Large intestine (tissue), 3 donors: ENCODE measurements around the gene RBM4B. TPM values are rescaled to one million over a fixed set of nuclear protein-coding genes. Genes with fewer than 3 reads are reported as not detected.

ENCODE experiments used
- DNase-seq, 2 donors: peaks; one replicate each; pipeline versions ENCODE4 v3.0.0 to v3.0.0-alpha.2; 2013
- H3K27ac ChIP-seq: one replicate; pipeline ENCODE4 v1.5.1; 2013; ENCODE audit warnings: low read length
- H3K27me3 ChIP-seq: 2 replicates; pipeline ENCODE4 v1.6.1; 2013; ENCODE audit warnings: low read length; ENCODE audit not compliant: control insufficient read depth, insufficient read depth
- H3K36me3 ChIP-seq: 2 replicates; pipeline ENCODE4 v1.6.1; 2013; ENCODE audit warnings: low read length; ENCODE audit not compliant: control insufficient read depth, insufficient read depth
- H3K4me1 ChIP-seq: one replicate; pipeline ENCODE4 v1.6.1; 2013; ENCODE audit warnings: low read length; ENCODE audit not compliant: control insufficient read depth, insufficient read depth
- H3K4me3 ChIP-seq: one replicate; pipeline ENCODE4 v1.5.1; 2013; ENCODE audit warnings: low read length
- H3K9me3 ChIP-seq: one replicate; pipeline ENCODE4 v1.6.1; 2013; ENCODE audit warnings: mild to moderate bottlenecking, low read depth, low read length, moderate library complexity; ENCODE audit not compliant: control insufficient read depth
- WGBS: methylation state at CpG from one replicate; pipeline ENCODE4 v1.1.5; 2013; ENCODE audit warnings: low lambda C conversion rate; ENCODE audit not compliant: insufficient coverage; 5-methylcytosine and 5-hydroxymethylcytosine counted together
- polyA plus RNA-seq: library from polyadenylated mRNA; unstranded; fragments of 120-200 nt; gene quantifications from one replicate; pipeline ENCODE4 v1.2.1, GENCODE V29; 2013

The RBM4B gene
- polyA plus RNA-seq, 1 donor = 38.9 TPM

DNA sequence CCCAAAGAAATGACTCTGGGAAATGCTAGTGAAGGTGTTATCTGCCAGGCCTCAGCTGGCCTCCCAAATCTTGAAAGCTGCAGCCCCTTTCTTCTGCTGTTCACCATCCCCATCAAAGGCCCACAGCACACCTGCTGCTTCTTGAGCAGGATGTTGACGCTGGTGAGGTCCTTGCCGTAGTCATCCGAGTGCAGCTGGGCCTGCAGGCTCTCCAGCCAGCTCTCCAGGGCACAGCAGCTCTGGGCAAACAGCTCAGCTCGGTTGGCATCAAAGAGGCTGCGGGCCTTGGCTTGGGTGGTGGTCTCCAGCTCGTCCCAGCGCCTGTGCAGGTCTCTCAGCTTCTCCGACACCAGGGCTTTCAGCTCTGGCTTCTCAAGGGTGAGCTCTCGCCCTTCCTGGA lies 18.5 kb upstream of the RBM4B start:
- no peaks in the 10 kb centered on the region for H3K36me3 ChIP-seq
- peaks cover 12% of the 10 kb centered on the region for H3K9me3 ChIP-seq
- H3K4me3 ChIP-seq = no peak overlapping the region
- no peak overlapping the region for H3K27ac ChIP-seq
- no peaks in the 10 kb centered on the region for H3K27me3 ChIP-seq
- peaks cover 3% of the 10 kb centered on the region for H3K4me1 ChIP-seq
- WGBS = no CpG with 5 or more reads among the region's 9 CpGs
- DNase-seq = no peak

- DNase-seq = peak; percentile 80 to 88
These were observed 17.1 kb upstream of the RBM4B start for GRCh38 chr11:66694732-66695207.

GRCh38 chr11:66694056-66694410 lies 16.3 kb upstream of the RBM4B start:
- H3K27me3 ChIP-seq = no peaks in the 10 kb centered on the region
- H3K36me3 ChIP-seq = no peaks in the 10 kb centered on the region
- H3K27ac ChIP-seq = no peak overlapping the region
- peaks cover 3% of the 10 kb centered on the region for H3K4me1 ChIP-seq
- WGBS = 100% methylated on average over 1 of the region's 13 CpGs
- no peak for DNase-seq
- no peak overlapping the region for H3K4me3 ChIP-seq
- no peaks in the 10 kb centered on the region for H3K9me3 ChIP-seq

More at GRCh38 chr11:66694732-66695207, 17.1 kb upstream of the RBM4B start:
- Histone ChIP-seq H3K4me1 (peaks cover 3% of the 10 kb centered on the region), H3K27me3 (no peaks in the 10 kb centered on the region), H3K4me3 (no peak overlapping the region), H3K9me3 (peaks cover 3% of the 10 kb centered on the region), H3K27ac (no peak overlapping the region), H3K36me3 (no peaks in the 10 kb centered on the region)
- WGBS = 0% methylated on average over 1 of the region's 6 CpGs

DNA sequence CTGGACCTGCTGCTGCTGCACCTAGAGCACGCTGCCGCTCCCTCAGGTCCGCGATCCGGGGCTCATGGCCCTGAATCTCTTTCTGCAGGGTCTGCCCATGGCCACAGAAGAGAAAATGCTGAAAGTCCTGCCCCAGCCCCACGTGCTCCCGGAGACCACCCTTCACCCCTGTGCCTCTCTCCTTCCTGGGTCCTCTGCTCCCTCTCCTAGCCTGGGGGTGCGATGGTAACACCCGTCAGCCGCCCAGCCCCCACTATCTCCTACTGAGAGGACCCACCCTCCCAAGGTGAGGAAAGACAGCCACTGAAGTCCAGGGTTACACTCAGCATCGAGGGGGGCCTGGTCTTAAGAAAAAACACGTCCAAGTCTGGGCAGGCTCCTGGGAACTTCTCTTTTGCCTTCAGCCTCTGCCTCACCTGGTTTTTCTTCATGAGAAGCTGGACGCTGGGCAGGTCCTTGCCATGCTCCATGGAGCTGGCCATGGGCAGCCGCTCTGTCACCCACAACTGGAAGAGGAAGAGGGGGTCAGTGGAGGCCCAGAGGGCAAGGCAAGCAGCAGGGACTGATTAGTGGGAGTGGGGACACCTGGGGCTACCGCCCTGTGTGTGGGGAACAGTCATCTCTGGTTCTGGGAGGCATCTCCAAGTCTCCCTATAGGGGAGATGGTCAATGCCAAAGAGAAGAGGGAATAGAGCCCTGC lies 15.8 kb upstream of the RBM4B start:
- WGBS = no CpG with 5 or more reads among the region's 15 CpGs

DNA sequence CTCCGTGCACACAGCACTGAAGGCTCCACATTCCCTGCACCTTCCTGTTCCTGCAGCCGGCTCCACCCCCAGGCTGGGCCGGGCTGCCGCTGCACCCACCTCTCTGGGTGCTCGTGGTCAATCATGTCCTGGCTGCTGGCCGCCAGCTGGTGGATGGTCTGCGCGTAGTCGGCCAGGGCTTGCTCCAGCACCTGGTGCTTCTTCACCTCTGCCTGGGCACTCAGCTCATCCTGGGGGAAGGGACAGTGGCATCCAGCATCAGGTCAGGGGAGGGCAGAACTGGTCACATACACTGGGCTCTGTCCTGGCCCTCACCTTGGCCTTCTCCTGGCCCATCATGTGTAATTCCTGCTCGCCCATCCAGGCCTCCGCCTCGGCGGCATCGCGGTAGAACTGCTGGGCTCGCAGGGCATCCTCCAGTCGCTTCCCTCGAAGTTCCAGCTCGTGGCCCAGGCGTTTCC lies 15.2 kb upstream of the RBM4B start:
- Histone ChIP-seq H3K27me3 (no peaks in the 10 kb centered on the region), H3K27ac (no peak overlapping the region), H3K36me3 (no peaks in the 10 kb centered on the region), H3K4me3 (no peak overlapping the region), H3K4me1 (peaks cover 3% of the 10 kb centered on the region), H3K9me3 (no peaks in the 10 kb centered on the region)
- DNase-seq = no peak
- no CpG with 5 or more reads among the region's 20 CpGs for WGBS

More for the DNA sequence above, 15.8 kb upstream of the RBM4B start:
- no peaks in the 10 kb centered on the region for H3K9me3 ChIP-seq
- H3K4me1 ChIP-seq = peaks cover 3% of the 10 kb centered on the region
- DNase-seq = no peak
- no peak overlapping the region for H3K27ac ChIP-seq
- H3K27me3 ChIP-seq = no peaks in the 10 kb centered on the region
- no peaks in the 10 kb centered on the region for H3K36me3 ChIP-seq
- H3K4me3 ChIP-seq = no peak overlapping the region

DNA sequence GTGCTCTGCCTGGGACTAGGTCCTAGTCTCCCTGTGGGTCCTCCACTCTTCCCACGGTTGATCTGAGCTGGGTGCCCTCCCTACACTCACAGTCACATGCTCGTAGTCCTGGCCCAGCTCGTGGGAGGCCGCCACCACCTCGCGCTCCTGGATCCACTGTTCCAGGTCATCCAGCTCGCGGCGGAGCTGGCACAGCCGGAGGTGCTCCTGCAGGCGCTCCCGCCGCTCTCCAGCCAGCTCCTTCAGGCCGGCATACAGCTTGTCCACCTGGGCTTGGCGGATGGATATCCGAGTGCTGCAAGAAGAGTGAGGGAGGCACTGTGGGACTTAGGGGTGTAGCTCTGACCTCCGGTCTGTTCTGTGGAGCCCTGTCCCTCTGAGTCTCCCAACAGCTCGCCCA lies 14.8 kb upstream of the RBM4B start:
- Histone ChIP-seq H3K9me3 (no peaks in the 10 kb centered on the region), H3K36me3 (no peaks in the 10 kb centered on the region), H3K27ac (no peak overlapping the region), H3K4me1 (peaks cover 3% of the 10 kb centered on the region), H3K4me3 (no peak overlapping the region), H3K27me3 (no peaks in the 10 kb centered on the region)
- no CpG with 5 or more reads among the region's 18 CpGs for WGBS
- no peak for DNase-seq

GRCh38 chr11:66691311-66691980 lies 13.8 kb upstream of the RBM4B start:
- H3K27me3 ChIP-seq = no peaks in the 10 kb centered on the region
- H3K27ac ChIP-seq = no peak overlapping the region
- no peak for DNase-seq
- H3K4me1 ChIP-seq = peaks cover 3% of the 10 kb centered on the region
- H3K4me3 ChIP-seq = no peak overlapping the region
- WGBS = no CpG with 5 or more reads among the region's 38 CpGs
- H3K36me3 ChIP-seq = no peaks in the 10 kb centered on the region
- no peaks in the 10 kb centered on the region for H3K9me3 ChIP-seq

DNA sequence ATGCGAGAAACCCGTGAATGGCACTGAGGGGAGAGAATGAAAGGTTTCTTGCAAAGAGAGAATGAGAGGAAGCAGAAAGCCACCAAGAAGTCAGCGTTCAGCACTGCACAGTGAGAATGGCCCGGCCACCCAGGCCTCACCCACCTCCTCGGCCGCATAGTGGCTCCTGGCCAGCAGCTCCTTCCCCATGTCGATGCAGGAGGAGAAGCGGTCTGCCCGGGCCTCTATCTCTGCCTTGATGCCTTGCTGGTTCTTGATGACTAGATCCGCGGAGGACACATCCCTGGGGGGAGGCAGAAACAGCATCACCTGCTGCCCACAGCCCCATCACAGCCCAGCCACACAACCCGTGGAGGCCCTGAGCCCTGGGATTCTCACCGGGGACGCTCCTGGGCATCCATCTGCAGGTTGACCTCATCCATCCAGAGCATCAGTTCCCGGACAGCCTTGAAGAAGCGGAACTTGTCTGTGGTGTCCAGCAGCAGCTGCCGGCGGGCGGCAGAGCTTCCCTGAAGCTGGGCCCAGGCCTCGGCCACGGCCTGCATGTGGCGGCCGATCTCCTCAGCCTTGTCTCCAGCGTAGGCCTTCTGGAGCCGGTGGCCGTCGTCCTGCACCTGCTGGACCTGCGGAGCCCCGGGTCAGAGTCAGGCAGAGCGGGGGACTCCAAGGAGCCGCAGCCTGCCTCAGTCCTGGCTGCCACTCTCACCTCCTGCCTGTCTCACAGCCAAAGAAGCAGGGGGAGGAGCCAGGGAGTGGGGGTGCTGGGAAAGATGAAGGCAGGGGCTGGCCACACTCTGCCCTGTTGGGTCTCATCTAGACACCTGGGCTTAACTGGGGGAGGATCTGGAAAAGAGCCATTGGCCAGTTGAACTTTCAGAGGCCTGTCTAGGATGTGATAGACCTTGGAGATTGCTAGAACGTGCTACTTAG lies 12.2 kb upstream of the RBM4B start:
- WGBS = 100% methylated on average over 1 of the region's 32 CpGs
- Histone ChIP-seq H3K36me3 (no peaks in the 10 kb centered on the region), H3K27me3 (no peaks in the 10 kb centered on the region), H3K4me3 (no peak overlapping the region), H3K4me1 (peaks cover 2% of the 10 kb centered on the region), H3K27ac (no peak overlapping the region), H3K9me3 (no peaks in the 10 kb centered on the region)
- DNase-seq = no peak

DNA sequence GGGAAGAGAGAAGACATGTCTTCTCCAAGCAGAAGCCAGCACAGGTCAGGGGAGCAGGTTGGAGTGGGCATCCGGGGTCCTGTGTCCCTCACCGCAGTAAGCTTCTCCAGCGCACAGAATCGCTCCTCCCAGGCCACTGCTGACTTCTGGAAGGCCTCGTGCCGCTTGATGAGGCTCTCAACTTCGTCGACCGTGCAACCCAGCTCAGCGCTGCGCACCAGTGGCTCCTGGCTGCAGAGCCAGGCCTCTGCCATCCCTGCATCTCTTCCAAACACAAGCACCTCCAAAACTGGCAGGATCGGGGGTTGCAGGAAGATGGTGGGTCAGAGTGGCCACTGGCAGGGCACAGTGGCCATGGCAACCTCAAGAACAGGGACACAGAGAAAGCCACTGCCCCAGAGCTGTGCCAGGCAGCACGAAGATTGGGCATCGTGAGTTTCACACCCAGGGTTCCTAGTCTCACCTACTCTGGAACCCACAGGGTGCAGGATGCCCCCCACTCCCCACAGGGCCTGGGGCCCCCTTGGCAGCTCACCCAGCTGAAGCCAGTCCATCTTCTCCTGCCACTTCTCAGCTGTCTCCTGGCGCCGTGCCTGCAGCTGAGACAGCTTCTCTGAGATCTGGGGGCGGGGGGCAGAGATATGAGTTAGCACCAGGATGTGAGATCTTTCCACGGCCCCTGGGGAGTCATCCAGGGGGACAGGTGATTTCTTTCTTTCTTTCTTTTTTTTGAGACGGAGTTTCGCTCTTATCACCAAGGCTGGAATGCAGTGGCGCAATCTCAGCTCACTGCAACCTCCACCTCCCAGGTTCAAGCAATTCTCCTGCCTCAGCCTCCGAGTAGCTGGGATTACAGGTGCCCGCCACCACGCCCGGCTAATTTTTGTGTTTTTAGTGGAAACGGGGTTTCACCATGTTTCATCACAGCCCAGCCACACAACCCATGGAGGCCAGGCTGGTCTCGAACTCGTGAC lies 11.2 kb upstream of the RBM4B start:
- WGBS = no CpG with 5 or more reads among the region's 28 CpGs
- H3K4me3 ChIP-seq = no peak overlapping the region
- no peaks in the 10 kb centered on the region for H3K4me1 ChIP-seq
- no peaks in the 10 kb centered on the region for H3K36me3 ChIP-seq
- no peak for DNase-seq
- no peaks in the 10 kb centered on the region for H3K9me3 ChIP-seq
- no peak overlapping the region for H3K27ac ChIP-seq
- no peaks in the 10 kb centered on the region for H3K27me3 ChIP-seq
